Astrocyte of the spinal cord (primary cell): Measurements from ENCODE around the gene FRA10AC1.

Experiments
- DNase-seq: peaks from one replicate; pipeline ENCODE4 v3.0.0; 2011; ENCODE audit warnings: low read depth, low spot score
- H3K4me3 ChIP-seq: 2 replicates; pipeline ENCODE4 v1.5.1; 2011; ENCODE audit warnings: low read depth, mild to moderate bottlenecking, low read length, moderate library complexity
- CTCF ChIP-seq: IDR thresholded peaks from 2 replicates; pipeline ENCODE4 v1.5.1; 2012; ENCODE audit warnings: low read depth, mild to moderate bottlenecking, low read length, inconsistent platforms
- in situ Hi-C: cut with HindIII; loops from 2 replicates; pipeline ENCODE4 v1.10.0; 2017; ENCODE audit warnings: low sequenced_read_pairs

FRA10AC1 gene

GRCh38 chr10:93695740-93696139 lies 6.7 kb downstream of the FRA10AC1 start:
- in situ Hi-C loops, result no loop called here

GRCh38 chr10:93687737-93688136 lies 14.7 kb downstream of the FRA10AC1 start:
- in situ Hi-C loops, result no loop called here
- no peak overlapping the region for H3K4me3 ChIP-seq
- DNase-seq, result no peak
- no peak for TF ChIP-seq CTCF

More at GRCh38 chr10:93695740-93696139, 6.7 kb downstream of the FRA10AC1 start:
- DNase-seq, result no peak
- TF ChIP-seq CTCF, result no peak
- H3K4me3 ChIP-seq, result no peak overlapping the region

- H3K4me3 ChIP-seq, result no peak overlapping the region
- in situ Hi-C loops, result no loop called here
- TF ChIP-seq CTCF, result peak; percentile 31
- DNase-seq, result peak; percentile 52
Observed at GRCh38 chr10:93680412-93681047, 21.9 kb downstream of the FRA10AC1 start.

- no peak for TF ChIP-seq CTCF
- in situ Hi-C loops, result no loop called here
- no peak overlapping the region for H3K4me3 ChIP-seq
- no peak for DNase-seq
Observed at GRCh38 chr10:93678805-93679587, 23.4 kb downstream of the FRA10AC1 start.

GRCh38 chr10:93678386-93678785 lies 24.0 kb downstream of the FRA10AC1 start:
- no peak for DNase-seq

GRCh38 chr10:93673791-93674190 lies 28.6 kb downstream of the FRA10AC1 start:
- TF ChIP-seq CTCF, result no peak
- in situ Hi-C loops, result no loop called here
- no peak overlapping the region for H3K4me3 ChIP-seq
- no peak for DNase-seq

More at GRCh38 chr10:93678386-93678785, 24.0 kb downstream of the FRA10AC1 start:
- TF ChIP-seq CTCF, result no peak
- in situ Hi-C loops, result no loop called here
- no peak overlapping the region for H3K4me3 ChIP-seq
